ENCODE measurements around the gene CNTD1. TPM values are rescaled to one million over a fixed set of nuclear protein-coding genes. Genes with fewer than 3 reads are reported as not detected.

CNTD1 gene
- total RNA-seq, 2 donors from 2014 or later, result 0.16 TPM; not detected in 1

DNA sequence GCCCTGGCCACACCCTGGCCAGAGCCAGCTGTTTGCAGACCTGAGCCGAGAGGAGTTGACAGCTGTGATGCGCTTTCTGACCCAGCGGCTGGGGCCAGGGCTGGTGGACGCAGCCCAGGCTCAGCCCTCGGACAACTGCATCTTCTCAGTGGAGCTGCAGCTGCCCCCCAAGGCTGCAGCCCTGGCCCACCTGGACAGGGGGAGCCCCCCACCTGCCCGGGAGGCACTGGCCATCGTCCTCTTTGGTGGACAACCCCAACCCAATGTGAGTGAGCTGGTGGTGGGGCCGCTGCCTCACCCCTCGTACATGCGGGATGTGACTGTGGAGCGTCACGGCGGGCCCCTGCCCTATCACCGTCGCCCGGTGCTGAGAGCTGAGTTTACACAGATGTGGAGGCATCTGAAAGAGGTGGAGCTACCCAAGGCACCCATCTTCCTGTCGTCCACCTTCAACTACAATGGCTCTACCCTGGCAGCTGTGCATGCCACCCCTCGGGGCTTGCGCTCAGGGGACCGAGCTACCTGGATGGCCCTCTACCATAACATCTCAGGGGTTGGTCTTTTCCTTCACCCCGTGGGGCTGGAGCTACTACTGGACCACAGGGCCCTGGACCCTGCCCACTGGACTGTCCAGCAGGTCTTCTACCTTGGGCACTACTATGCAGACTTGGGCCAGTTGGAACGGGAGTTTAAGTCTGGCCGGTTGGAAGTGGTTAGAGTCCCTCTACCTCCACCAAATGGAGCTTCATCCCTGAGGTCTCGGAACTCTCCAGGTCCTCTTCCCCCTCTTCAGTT, 46.3 kb downstream of the CNTD1 start:
- peaks cover 53% of the 10 kb centered on the region for H3K36me3 ChIP-seq
- no peaks in the 10 kb centered on the region for H3K27me3 ChIP-seq
- no peaks in the 10 kb centered on the region for H3K9me3 ChIP-seq
- no peak overlapping the region for H3K27ac ChIP-seq
- H3K4me1 ChIP-seq, result peaks cover 0 to 17% of the 10 kb centered on the region in 2 donors
- H3K4me3 ChIP-seq, result no peak overlapping the region
- DNase-seq (ENCODE audit: low spot score), result no peak
- TF ChIP-seq, protein P1, sequence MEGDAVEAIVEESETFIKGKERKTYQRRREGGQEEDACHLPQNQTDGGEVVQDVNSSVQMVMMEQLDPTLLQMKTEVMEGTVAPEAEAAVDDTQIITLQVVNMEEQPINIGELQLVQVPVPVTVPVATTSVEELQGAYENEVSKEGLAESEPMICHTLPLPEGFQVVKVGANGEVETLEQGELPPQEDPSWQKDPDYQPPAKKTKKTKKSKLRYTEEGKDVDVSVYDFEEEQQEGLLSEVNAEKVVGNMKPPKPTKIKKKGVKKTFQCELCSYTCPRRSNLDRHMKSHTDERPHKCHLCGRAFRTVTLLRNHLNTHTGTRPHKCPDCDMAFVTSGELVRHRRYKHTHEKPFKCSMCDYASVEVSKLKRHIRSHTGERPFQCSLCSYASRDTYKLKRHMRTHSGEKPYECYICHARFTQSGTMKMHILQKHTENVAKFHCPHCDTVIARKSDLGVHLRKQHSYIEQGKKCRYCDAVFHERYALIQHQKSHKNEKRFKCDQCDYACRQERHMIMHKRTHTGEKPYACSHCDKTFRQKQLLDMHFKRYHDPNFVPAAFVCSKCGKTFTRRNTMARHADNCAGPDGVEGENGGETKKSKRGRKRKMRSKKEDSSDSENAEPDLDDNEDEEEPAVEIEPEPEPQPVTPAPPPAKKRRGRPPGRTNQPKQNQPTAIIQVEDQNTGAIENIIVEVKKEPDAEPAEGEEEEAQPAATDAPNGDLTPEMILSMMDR (IDR thresholded peaks at IDR 0.05), result no peak

DNA sequence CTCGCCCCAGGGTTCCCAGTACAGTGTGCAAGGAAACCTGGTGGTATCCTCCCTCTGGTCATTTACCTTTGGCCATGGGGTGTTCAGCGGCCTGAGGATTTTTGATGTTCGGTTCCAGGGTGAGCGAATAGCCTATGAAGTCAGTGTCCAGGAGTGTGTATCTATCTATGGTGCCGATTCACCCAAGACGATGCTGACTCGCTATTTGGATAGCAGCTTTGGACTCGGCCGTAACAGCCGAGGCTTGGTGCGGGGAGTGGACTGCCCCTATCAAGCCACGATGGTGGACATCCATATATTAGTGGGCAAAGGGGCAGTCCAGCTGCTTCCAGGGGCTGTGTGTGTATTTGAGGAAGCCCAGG, 46.9 kb downstream of the CNTD1 start:
- Histone ChIP-seq H3K36me3 (peaks cover 47% of the 10 kb centered on the region), H3K9me3 (no peaks in the 10 kb centered on the region), H3K27ac (no peak overlapping the region), H3K27me3 (no peaks in the 10 kb centered on the region), H3K4me1 (peaks cover 0 to 23% of the 10 kb centered on the region in 2 donors), H3K4me3 (no peak overlapping the region)
- TF ChIP-seq, protein P1 (IDR thresholded peaks at IDR 0.05), result no peak
- DNase-seq (ENCODE audit: low spot score), result no peak

DNA sequence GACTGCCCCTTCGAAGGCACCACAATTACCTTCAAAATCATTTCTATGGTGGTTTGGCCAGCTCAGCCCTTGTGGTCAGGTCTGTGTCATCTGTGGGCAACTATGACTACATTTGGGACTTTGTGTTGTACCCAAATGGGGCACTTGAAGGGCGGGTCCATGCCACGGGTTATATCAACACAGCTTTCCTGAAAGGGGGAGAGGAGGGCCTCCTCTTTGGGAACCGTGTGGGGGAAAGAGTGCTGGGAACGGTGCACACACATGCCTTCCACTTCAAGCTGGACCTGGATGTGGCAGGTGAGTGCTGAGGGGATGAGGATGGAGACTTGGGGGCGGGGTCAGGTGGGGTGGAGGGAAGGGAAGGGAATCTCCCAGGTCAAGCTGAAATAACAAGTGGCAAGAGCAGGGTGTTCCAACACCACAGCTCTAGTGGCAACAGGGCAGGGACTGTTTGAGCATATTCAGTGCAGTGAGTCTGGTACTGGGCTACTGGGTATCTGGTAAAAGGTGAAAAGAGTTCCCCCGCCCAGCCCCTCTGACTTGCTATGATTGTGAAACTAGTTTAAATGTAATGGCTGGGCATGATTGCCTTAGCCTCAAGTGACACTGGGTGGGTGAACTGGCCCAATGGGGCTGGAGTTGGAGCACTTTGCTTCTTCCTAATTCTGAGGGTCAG, 47.4 kb downstream of the CNTD1 start:
- H3K27ac ChIP-seq, result peak overlapping the region; percentile 5 to 43
- TF ChIP-seq, protein P1 (IDR thresholded peaks at IDR 0.05), result no peak

DNA sequence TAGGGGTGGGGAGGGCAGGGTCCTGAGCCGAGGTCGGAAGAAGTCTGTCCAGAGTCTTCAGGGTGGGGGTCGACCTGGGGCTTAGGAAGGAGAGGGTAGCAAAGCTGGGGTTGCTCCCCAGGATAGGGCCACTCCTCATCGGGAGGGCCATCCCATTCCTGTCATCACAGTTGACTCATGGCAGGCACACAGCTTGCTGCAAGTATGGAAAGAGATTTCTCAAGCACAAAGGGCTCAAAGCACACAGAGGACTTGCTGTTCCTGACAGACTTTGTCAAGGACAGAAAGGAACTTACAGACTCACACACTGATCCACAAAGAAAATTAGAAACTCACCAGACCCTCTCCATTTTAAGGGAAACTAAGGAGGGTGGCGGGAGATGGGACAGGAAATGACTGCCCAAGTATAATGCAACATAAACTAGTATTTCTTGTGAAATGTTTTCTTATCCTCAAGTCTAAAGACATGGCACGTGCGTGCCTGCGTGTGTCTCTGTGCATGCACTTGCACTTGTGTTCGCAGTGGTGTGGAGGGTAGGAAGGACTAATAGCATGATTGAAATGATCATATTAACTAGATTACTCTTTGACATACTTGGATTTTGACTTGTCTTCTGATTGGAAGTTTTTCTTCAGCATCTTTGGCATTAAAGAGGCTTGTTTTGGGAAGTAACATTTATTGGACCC, 48.1 kb downstream of the CNTD1 start:
- DNase-seq (ENCODE audit: low spot score), result peak; percentile 82
- TF ChIP-seq, protein P1 (IDR thresholded peaks at IDR 0.05), result no peak
- peaks cover 0 to 26% of the 10 kb centered on the region in 2 donors for H3K4me1 ChIP-seq
- H3K9me3 ChIP-seq, result no peaks in the 10 kb centered on the region
- H3K27ac ChIP-seq, result peak overlapping the region in 1 of 2 donors; percentile 43
- no peaks in the 10 kb centered on the region for H3K27me3 ChIP-seq
- H3K4me3 ChIP-seq, result no peak overlapping the region
- peaks cover 35% of the 10 kb centered on the region for H3K36me3 ChIP-seq

More for the DNA sequence above, 47.4 kb downstream of the CNTD1 start:
- Histone ChIP-seq H3K4me3 (no peak overlapping the region), H3K27me3 (no peaks in the 10 kb centered on the region), H3K36me3 (peaks cover 42% of the 10 kb centered on the region), H3K9me3 (no peaks in the 10 kb centered on the region), H3K4me1 (peaks cover 0 to 26% of the 10 kb centered on the region in 2 donors)
- DNase-seq (ENCODE audit: low spot score), result peak; percentile 66

DNA sequence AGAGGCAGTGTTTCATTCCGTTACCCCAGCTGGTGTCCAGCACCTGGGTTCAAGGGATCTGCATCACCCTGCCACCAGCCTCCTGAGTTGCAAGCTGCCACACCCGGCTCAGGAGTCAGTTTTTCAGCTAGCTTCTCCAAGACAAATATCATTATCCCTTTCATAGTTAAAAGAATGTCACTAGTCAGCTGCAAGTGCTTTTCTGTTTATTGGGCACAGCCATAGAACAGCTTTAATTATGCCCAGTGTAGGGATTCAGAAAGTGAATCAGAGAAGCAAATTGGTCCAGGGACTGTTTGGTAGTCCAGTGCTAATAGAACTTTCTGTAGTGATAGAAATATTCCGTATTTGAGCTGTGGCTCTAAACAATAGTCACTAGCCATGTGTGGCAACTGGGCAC, 49.4 kb downstream of the CNTD1 start:
- H3K36me3 ChIP-seq, result peaks cover 22% of the 10 kb centered on the region
- H3K27me3 ChIP-seq, result no peaks in the 10 kb centered on the region
- no peak overlapping the region for H3K27ac ChIP-seq
- DNase-seq (ENCODE audit: low spot score), result no peak
- no peaks in the 10 kb centered on the region for H3K9me3 ChIP-seq
- H3K4me1 ChIP-seq, result peaks cover 0 to 26% of the 10 kb centered on the region in 2 donors
- H3K4me3 ChIP-seq, result no peak overlapping the region
- TF ChIP-seq, protein P1 (IDR thresholded peaks at IDR 0.05), result no peak
